ENCODE results near the gene MAGOH. TPM values are rescaled to one million over a fixed set of nuclear protein-coding genes. Genes with fewer than 3 reads are reported as not detected.

The MAGOH gene
- total RNA-seq, 2 donors from 2014 or later, result 34.0 to 49.7 TPM

DNA sequence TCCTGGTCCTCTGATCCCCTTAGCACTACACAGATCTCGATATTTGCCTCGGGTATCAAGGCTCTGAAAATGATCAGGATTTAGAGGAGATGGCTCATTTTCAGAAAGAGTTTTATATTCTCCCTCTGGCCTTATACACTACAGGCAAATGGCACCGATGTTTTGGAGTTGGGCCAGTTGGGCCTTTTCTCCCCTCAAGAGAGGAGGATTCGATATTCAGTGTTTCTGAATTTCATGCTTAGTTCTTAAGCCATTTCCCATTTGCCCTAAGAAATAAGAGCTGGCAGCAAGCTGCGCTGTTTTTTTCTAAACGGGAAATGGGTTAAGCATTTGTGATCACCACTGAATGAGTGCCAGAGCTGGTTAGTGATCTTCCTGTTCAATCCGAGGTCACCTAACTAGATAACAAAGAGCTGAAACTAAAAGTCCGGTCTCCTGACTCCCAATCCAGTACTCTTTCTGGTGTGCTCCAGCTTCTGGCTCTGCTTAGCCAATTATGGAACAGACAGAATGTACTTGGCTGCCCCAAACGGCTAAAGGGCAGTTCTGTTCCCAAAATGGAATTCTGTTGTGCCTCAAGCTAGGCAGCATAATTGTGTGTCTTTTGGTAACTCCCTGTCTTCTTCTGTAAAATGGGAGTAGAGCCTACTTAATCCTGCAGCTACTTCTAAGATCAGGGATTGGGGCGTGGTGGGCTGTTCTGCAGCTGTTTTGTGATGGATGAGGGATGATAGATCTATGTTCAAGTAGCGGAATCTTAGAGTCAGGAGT lies 42.9 kb downstream of the MAGOH start:
- intact Hi-C loops (cut with DNase I), result no loop called here
- DNase-seq, result no peak
- H3K36me3 ChIP-seq, result no peaks in the 10 kb centered on the region
- no peak overlapping the region for H3K4me3 ChIP-seq
- H3K4me1 ChIP-seq, result peaks cover 7% of the 10 kb centered on the region
- TF ChIP-seq, protein P1, sequence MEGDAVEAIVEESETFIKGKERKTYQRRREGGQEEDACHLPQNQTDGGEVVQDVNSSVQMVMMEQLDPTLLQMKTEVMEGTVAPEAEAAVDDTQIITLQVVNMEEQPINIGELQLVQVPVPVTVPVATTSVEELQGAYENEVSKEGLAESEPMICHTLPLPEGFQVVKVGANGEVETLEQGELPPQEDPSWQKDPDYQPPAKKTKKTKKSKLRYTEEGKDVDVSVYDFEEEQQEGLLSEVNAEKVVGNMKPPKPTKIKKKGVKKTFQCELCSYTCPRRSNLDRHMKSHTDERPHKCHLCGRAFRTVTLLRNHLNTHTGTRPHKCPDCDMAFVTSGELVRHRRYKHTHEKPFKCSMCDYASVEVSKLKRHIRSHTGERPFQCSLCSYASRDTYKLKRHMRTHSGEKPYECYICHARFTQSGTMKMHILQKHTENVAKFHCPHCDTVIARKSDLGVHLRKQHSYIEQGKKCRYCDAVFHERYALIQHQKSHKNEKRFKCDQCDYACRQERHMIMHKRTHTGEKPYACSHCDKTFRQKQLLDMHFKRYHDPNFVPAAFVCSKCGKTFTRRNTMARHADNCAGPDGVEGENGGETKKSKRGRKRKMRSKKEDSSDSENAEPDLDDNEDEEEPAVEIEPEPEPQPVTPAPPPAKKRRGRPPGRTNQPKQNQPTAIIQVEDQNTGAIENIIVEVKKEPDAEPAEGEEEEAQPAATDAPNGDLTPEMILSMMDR (IDR thresholded peaks at IDR 0.05), result no peak
- H3K27me3 ChIP-seq, result no peaks in the 10 kb centered on the region
- H3K27ac ChIP-seq, result peak overlapping the region; percentile 97
- H3K9me3 ChIP-seq, result no peaks in the 10 kb centered on the region
- no peak overlapping the region for H3K9ac ChIP-seq (ENCODE audit: low read depth in 2 of 2, low read length in 2 of 2)

DNA sequence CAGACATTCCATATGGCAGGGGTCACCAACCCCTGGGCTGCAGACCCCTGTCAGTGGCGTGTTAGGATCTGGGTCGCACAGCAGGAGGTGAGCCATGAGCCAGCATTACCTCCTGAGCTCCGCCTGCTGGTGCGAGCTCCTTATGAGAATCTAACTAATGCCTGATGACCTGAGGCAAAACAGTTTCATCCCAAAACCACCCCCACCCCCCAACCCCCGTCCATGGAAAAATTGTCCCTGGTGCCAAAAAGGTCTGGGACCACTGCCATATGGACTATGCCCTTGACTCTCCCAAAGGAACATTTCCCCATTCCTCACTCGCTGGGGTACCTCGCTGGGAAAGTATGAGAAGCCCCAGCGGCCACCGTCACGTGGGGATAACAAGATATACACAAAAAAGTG lies 48.1 kb downstream of the MAGOH start:
- Histone ChIP-seq H3K9me3 (no peaks in the 10 kb centered on the region), H3K4me1 (no peaks in the 10 kb centered on the region), H3K36me3 (no peaks in the 10 kb centered on the region), H3K4me3 (no peak overlapping the region), H3K27ac (no peak overlapping the region), H3K27me3 (no peaks in the 10 kb centered on the region), H3K9ac (ENCODE audit: low read depth in 2 of 2, low read length in 2 of 2) (no peak overlapping the region)
- no peak for DNase-seq
- TF ChIP-seq, protein P1 (IDR thresholded peaks at IDR 0.05), result no peak
- intact Hi-C loops (cut with DNase I), result no loop called here

DNA sequence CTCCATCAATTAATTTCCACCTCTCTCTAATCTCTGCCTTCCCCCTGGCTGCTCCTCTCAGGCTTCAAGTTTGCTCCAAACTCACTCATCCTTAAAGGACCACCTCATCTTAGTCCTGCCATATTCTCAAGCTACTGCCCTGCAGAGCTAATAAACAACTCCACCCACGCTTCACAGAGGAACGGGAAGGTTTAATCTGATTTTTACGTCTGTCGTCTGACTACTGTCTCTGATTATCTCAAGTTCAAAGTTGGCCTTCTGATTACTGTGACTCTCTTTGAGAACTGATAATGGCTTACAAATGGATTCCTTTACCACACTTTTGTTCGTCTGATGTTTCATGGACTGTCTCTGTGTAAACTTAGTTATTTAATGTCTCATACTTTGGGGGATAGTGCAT lies 49.3 kb downstream of the MAGOH start:
- H3K9me3 ChIP-seq, result no peaks in the 10 kb centered on the region
- TF ChIP-seq, protein P1 (IDR thresholded peaks at IDR 0.05), result no peak
- H3K4me3 ChIP-seq, result no peak overlapping the region
- no peak for DNase-seq
- no peak overlapping the region for H3K27ac ChIP-seq
- intact Hi-C loops (cut with DNase I), result loop anchor here (10.0 kb wide), 1 partner anchor 484 kb away; no protein-coding TSS in a partner anchor
- H3K27me3 ChIP-seq, result no peaks in the 10 kb centered on the region
- no peaks in the 10 kb centered on the region for H3K36me3 ChIP-seq
- H3K9ac ChIP-seq (ENCODE audit: low read depth in 2 of 2, low read length in 2 of 2), result no peak overlapping the region
- peaks cover 3% of the 10 kb centered on the region for H3K4me1 ChIP-seq

DNA sequence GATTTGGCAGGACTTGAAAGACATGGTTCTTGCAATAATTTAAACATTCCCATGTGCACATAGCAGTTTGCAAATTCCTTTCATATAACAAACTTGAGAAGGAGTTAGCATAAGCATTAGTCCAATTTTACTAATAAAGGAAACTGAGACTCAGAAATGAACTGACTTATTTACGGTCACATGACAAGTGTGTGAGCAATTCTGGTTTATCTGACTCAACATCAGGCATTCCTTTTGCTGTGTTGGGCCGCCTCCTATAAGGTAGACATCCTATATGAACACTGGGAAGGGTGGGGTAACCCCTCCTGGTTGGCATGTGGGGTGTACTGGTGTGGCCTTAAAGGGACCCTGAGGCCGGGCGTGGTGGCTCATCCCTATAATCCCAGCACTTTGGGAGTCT lies 50.2 kb downstream of the MAGOH start:
- DNase-seq, result no peak
- no peak overlapping the region for H3K27ac ChIP-seq
- no peaks in the 10 kb centered on the region for H3K36me3 ChIP-seq
- TF ChIP-seq, protein P1 (IDR thresholded peaks at IDR 0.05), result no peak
- intact Hi-C loops (cut with DNase I), result loop anchor here (10.0 kb wide), 1 partner anchor 483 kb away; no protein-coding TSS in a partner anchor
- H3K9ac ChIP-seq (ENCODE audit: low read depth in 2 of 2, low read length in 2 of 2), result no peak overlapping the region
- H3K4me3 ChIP-seq, result no peak overlapping the region
- peaks cover 6% of the 10 kb centered on the region for H3K4me1 ChIP-seq
- no peaks in the 10 kb centered on the region for H3K27me3 ChIP-seq
- no peaks in the 10 kb centered on the region for H3K9me3 ChIP-seq

DNA sequence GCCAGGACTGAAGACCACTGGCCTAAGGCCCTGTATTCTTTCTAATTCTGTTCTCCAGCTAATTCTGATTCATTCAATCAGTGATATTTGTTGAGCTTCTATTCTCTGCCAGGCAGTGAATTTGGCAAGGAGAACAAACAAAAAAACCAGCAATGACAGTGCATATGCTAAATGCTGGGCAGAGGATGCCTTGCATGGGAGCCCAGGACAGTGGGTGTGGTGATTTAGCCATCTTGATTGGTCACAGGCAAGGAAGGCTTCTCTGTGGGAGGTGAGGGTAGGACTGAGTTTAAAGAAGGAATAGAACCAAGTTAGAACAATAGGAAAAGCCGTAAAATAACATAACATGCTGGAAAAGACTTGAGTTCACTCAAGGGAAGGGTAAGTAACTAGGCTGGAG lies 50.9 kb downstream of the MAGOH start:
- intact Hi-C loops (cut with DNase I), result loop anchor here (10.0 kb wide), 1 partner anchor 483 kb away; no protein-coding TSS in a partner anchor

More for the DNA sequence above, 50.9 kb downstream of the MAGOH start:
- Histone ChIP-seq H3K36me3 (no peaks in the 10 kb centered on the region), H3K4me3 (no peak overlapping the region), H3K27ac (no peak overlapping the region), H3K4me1 (peaks cover 6% of the 10 kb centered on the region), H3K9ac (ENCODE audit: low read depth in 2 of 2, low read length in 2 of 2) (no peak overlapping the region), H3K27me3 (no peaks in the 10 kb centered on the region), H3K9me3 (no peaks in the 10 kb centered on the region)
- TF ChIP-seq, protein P1 (IDR thresholded peaks at IDR 0.05), result no peak
- DNase-seq, result no peak

Measured in colonic mucosa (tissue), 4 donors.